8988T (cell line): ENCODE results near the gene CISD1.
"Not testable (repeated sequence)": the region's sequence is repeated elsewhere in the genome, so short reads cannot be mapped to it uniquely, and the experiment has no call there.

Experiments used
- DNase-seq: peaks from one replicate; pipeline ENCODE4 v3.0.0; 2011

CISD1 gene

DNA sequence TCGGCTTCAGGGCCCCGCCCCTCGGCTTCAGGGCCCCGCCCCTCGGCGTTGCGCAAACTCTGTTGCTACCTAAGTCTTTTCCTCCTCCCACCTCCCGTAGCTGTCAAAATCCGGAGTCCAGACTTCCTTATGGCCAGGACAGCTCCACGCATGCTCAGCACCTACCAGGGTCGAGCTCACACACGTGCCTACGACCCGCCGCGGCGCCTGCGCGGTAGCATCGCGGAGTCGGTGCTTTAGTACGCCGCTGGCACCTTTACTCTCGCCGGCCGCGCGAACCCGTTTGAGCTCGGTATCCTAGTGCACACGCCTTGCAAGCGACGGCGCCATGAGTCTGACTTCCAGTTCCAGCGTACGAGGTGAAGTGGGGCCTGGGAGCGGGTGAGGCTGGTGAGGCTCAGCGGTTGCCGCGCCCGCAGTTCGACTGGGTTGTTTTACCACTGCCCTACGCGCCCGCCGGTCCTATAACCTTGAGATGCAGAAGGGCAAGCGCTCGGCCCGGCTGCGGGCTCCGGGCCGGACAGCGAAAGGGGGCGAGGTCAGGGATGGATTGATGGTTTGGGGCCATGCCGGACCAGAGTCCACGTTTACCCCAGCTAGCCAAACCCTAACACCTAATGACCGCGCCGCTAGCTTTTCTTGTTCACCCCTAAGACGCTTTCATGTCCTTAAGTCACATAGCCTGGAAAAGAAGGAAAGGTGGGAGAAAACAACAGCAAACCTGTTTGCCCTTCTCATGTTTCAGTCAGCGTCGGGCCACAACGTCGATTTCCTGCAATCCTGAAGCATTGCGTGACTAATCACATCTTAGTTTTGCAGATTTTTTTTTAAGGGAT, at the start of gene CISD1:
CISD1 (plus strand) TSS at position 217 of the 836 bp plus-strand sequence; CDS start at position 329, 112 bp downstream.
- peak; percentile 90 for DNase-seq

DNA sequence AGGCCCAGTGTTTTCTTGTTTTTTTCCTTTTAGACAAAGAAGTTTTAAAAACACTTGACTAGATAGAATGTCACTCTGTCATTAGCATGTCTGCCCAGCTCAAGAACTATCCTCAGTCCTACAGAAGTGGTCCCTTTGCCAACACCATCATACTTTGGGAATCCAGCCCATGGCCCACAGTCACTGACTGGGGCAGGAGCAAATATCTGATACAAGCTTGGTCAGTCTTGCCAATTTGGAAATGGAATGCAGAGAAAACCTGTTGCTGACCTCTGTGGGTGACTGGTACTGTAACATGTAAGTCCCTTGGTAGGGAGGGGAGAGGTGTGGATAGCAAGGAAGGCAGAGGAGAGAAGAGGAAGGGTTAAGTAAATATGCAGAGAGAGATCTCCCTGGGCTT, 49.1 kb upstream of the CISD1 start:
- no peak for DNase-seq

DNA sequence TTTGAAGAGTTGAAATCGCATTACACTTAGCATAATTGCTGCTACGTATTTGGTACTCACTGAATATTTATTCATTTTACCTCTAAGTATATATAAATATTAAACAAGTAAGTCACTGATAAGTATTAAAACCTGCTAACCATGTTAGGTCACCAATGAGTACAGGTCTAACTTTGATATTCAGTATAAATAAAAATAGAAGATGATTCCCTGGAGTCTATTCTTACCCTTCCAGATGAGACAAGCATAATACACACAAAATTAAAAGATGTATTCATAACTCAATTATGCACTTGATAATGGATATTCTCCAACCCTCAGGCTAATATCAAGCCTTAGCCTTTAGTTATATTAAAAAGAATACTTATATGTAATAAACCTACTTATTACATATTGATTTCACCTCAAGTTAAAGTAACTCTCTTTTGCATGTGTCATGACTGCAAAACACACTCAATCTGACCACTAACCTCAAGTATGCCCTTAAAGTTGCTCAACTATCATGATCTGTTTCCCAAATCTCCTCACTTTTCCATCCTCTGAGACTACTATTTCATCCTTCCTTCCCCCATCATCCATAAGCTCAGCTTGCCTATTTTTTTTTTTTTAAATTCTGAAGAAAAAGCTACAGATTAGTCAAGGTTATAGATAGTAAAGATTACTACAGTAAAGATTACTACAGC, 48.1 kb upstream of the CISD1 start:
- no peak for DNase-seq

DNA sequence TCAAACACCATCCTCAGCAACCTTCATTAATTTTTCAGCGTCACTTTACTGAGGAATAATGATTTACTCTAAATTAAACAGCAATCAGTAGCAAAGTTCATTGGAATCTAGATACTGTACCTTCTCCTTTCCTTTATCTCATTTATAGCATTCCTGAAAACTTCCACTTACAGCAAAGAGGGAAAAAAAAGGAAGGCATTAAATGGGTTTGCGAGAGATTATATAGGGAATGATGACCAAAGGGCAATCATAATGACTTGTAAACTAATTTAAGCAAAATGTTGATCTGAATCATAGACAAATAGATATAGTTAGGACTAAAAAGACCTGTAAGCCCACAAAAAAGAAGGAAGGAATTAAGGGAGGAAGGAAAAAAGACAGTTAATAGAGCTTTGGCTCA, 43.3 kb upstream of the CISD1 start:
- no peak for DNase-seq

DNA sequence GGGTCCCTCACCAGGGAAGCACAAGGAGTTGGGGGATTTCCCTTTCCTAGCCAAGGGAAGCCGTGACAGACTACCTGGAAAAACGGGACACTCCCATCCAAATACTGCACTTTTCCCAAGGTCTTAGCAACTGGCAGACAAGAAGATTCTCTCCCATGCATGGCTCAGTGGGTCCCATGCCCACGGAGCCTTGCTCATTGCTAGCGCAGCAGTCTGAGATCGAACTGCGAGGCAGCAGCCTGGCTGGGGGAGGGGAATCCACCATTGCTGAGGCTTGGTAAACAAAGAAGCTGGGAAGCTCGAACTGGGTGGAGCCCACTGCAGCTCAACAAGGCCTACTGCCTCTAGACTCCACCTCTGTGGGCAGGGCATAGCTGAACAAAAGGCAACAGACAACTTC, 39.1 kb upstream of the CISD1 start:
- DNase-seq: not testable (repeated sequence)

DNA sequence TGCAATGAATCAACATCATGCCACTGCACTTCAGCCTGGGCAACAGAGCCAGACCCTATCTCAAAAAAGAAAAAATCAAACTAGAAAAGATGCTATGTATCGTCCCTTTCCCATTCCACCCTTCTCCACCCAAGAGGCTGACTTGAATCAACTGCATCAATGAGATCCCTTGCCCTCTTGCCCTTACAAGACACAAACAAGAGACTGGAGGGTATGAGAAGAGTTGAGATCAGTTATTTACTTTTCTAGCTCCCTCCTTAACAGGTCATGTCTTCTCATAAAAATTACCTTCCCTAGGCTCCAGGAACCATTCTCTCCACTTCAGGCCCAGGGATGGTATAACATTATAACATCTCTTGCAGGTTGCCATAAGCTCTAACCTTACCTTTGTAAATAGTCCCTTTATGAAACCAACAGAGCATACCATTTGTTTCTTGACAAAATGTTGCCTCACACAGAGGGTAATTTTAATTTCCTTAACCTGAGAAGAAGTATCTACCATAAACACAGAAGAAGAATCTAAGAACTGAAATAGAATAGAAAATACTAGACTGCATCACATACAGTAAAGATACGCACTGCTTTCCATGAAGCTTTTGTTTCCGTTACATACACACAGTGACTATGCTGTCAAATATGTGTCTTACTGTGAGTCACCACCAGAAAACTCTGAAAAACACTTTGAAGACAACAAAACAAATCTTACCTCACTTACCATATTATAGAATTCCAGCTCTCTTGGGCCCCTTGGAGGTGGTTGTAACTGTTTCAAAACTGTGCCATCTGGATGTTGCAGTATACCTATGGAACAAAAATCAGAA, 31.7 kb upstream of the CISD1 start:
- no peak for DNase-seq

DNA sequence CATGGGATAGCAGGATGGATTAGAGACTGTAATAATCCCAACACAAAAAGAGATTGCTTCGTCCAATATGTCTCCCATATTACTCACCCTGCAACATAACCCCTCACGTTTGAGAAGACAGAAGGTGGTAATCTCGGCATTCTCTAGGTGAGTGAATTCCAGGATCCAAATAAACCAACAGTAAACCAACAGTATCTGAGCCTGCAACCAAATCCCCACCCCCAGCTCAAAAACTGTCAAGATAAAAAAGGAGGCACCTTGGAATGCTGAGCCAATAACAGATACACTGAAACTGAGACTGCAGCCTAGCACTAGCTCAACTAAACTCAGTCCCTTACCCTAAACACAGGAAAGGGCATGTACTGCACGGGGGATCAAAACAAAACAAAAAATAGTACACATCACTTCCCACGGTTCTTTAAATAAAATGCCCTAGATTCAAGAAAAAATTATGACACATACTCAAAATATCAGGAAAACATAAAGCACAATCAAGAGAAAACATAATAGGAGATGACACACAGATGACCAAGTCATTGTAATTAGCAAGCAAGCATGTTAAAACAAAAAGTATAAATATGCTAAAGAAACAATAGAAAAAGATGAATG, 29.3 kb upstream of the CISD1 start:
- DNase-seq: no peak

DNA sequence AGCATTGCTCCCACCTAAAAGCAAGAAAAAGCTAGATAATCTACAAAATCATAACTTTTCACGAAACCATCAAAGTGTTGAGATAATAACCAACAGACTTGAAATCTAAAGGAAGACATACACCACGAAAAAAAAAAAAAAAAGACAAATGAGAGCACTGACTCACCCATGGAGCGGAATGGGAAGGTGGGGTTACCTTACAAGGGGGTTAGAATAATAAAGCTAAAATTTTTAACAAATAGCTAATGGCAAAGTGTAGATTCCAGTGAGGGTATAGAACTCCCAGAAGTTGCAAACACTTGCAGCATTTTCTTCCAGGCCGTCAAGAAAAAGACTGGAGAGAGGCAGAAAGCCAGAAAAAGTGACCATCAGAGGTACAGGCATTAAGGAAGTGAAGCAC, 28.4 kb upstream of the CISD1 start:
- DNase-seq: no peak

DNA sequence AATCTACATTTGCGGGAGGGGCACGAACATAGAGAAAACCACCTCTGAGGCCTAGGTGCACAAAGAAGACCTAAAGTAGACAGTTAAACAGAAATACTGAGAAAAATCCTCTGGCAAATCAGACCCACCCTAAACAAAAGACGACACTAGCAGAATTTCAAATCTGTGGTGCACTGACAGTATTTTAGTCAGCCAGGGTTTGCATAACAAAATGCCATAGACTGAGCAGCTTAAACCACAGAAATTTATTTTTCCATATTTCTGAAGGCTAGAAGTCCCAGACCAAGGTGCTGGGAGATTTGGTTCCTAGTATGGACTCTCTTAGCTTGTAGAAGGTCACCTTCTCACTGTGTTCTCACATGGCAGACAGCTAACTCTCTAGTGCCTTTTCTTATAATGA, 27.6 kb upstream of the CISD1 start:
- DNase-seq: no peak

DNA sequence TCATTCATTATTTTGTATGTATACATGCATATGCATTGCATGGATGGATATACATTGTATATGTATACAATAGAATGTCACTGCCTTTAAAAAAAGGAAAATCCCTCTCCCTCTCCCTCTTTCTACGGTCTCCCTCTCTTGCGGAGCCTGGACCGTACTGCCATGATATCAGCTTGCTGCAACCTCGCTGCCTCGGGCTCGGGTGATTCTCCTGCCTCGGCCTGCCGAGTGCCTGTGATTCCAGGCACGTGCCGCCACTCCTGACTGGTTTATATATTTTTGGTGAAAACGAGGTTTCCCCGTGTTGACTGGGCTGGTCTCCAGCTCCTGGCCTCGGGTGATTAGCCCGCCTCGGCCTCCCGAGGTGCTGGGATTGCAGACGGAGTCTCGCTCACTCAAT, 25.7 kb upstream of the CISD1 start:
- no peak for DNase-seq

DNA sequence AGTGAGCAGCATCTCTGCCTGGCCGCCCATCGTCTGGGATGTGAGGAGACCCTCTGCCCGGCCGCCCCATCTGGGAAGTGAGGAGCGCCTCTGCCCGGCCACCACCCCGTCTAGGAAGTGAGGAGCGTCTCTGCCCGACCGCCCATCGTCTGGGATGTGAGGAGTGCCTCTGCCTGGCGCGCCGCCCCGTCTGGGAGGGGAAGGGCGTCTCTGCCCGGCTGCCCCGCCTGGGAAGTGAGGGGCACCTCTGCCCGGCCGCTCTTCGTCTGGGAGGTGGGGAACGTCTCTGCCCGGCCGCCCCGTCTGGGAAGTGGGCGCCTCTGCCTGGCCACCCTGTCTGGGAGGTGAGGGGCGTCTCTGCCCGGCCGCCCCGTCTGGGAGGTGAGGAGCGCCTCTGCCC, 25.2 kb upstream of the CISD1 start:
- DNase-seq: not testable (repeated sequence)

DNA sequence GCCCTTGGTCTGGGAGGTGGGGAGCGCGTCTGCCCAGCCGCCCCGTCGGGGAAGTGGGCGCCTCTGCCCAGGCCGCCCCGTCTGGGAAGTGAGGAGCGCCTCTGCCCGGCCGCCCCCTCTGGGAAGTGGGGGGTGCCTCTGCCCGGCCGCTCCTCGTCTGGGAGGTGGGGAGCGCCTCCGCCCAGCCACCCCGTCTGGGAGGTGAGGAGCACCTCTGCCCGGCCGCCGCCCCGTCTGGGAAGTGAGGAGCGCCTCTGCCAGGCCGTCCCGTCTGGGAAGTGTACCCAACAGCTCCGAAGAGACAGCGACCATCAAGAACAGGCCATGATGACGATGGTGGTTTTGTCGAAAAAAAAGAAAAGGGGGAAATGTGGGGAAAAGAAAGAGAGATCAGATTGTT, 24.7 kb upstream of the CISD1 start:
- not testable (repeated sequence) for DNase-seq

DNA sequence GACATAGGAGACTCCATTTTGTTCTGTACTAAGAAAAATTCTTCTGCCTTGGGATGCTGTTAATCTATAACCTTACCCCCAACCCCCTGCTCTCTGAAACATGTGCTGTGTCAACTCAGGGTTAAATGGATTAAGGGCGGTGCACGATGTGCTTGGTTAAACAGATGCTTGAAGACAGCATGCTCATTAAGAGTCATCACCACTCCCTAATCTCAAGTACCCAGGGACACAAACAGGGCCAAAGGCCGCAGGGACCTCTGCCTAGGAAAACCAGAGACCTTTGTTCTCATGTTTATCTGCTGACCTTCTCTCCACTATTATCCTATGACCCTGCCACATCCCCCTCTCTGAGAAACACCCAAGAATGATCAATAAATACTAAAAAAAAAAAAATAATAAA, 24.3 kb upstream of the CISD1 start:
- DNase-seq: not testable (repeated sequence)

DNA sequence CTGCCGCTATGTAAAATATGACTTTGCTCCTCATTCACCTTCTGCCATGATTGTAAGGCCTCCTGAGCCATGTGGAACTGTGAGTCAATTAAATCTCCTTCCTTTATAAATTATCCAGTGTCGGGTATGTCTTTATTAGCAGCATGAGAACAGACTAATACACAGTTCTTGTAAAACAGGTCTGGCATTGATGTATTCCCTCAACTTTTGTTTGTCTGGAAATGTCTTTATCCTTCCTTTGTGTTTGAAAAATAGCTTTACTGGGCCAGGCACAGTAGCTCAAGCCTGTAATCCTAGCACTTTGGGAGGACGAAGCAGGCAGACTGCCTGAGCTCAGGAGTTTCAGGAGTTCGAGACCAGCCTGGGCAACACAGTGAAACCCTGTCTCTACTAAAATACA, 15.8 kb upstream of the CISD1 start:
- DNase-seq: no peak

DNA sequence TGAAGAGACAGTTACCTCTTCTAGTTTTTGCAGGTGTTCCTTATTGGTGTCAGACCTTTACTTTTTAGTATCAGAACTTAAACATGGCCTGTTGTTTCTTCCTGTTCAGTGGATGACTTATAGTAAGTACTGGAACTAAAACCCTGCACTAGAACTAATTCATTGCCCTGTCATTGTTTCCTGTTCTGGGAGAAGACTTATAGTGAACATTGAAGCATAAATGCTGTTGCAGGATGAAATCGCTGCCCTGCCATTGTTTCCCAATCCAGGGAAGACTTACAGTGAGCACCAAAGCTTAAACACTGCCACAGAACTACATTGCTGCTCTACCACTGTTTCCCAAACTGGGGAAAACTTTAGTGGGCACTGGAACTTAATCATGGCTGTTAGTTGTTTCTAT, 14.3 kb upstream of the CISD1 start:
- no peak for DNase-seq

DNA sequence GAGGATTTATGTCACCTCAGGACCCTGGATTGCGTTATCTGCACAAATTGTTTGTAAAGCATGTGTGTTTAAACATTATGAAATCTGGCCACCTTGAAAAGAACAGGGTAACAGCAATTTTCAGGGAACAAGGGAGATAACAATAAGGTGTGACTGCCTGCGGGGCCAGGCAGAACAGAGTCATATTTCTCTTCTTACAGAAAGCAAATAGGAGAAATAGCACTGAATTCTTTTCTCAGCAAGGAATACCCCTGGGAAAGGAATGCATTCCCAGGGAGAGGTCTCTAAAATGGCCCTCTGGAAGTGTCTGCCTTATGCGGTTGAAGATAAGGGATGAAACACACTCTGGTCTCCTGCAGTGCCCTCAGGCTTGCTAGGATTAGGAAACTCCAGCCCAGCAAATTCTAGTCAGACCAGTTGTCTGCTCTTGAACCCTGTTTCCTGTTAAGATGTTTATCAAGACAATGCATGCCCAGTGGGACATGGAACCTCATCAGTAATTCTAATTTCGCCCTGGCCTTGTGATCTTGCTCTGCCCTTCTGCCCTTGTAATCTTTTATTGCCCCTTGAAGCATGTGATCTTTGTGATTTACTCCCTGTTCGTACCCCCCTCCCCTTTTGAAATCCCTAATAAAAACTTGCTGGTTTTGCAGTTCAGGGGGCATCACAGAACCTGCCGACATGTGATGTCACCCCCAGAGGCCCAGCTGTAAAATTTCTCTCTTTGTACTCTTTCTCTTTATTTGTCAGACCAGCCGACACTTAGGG, 12.8 kb upstream of the CISD1 start:
- DNase-seq: not testable (repeated sequence)

DNA sequence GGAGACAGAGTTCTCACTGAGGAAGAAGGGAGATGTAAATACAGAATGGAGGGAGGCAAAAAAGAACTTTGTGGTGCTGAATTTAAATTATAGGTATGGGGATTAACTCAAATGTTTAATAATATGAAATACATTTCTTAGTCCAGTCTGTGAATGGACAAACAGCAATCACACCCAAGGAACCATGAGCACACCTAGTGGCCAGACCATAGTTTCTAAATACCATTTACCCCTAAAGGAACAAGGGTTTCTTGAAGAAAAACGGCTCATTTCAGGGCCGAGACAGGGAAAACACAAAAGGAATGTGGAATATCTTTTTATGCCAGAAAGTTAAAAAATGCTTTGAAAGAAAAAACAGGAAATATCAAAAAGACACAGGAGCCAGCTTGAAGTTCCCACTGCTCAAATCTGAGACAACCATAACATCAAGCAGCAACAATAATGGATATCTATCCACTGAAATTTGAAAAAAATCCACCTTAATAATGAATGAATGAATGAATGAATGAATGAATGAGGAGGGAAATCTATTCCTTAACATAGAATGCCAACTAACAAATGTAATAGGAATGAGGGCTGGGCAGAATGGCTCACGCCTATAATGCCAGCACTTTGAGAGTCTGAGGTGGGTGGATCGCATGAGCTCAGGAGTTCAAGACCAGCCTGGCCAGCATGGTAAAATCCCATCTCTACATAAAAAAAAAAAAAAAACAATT, 9.8 kb upstream of the CISD1 start:
- no peak for DNase-seq

DNA sequence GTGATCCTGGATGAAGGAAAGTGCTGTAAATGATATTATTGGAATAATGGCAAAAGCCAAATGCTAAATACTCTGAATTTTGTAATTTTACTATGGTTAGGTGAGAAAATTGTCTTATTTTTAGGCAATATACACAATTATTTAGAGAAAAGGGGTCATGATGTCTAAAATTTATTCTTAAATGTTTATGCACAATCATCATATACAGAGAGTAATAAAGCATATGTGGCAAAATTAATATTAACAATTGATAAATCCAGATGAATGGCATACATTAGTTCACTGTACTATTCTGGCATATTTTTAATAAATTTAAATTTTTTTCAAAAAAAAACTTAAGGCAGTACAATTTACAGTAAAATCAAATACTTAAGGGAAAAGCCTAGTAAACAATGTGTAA, 8.6 kb upstream of the CISD1 start:
- no peak for DNase-seq

DNA sequence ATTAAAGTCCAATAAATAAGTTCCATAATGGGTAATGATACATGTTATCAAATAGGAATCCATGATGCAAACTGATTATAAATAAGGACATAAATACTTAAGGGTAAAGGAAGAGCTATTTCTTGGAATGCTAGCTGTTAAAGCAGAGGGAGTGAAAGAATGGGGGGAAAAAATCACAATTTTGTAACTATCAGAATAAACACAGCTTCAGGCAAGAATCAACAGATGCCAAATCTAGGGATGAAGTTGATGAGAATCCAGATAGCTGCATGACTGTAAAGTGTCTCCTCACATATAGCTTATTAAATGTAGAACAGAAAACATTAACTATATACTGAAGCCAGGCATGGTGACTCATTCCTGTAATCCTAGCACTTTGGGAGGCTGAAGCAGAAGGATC, 6.2 kb upstream of the CISD1 start:
- DNase-seq: no peak

DNA sequence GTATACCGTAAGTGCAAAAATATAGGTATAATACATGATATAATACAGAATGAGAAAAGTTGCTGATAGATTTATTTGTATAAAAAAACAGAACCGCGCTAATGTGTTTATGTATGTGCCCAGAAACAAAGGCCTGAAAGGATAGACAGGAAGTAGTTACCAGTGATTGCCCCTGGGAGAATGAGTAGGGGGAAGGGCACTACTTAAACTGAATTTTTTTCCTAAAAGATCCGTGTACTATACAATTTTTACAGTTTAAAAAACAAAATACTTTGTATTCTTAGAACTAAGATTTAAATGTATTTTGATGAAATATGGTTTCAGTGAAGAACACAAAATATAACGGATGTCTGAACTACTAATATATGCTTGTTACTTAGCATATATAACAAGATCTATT, 4.2 kb upstream of the CISD1 start:
- no peak for DNase-seq

DNA sequence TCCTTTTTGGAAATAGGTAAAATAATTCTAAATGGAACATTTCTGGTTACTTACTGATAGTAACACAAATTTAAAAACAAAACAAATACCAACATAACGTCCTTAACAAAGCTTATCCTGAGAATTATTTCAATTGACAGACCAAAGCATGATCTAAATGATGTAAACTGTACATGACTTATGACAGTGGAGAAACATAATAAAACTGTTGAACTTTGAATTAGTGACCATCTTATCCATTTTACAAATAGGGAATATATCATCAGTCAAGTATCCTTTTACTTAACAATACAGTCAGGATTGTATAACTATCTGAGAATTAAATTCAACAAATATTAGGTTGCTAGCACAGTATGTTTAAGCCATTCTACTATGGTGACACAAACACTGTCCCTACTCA, 3.7 kb upstream of the CISD1 start:
- no peak for DNase-seq
